WTC11 (cell line): ENCODE measurements around the gene RGS12. TPM values are rescaled to one million over a fixed set of nuclear protein-coding genes. Genes with fewer than 3 reads are reported as not detected.
A peak's percentile ranks its signal among the peaks of the same experiment; 100 is the strongest.

Experiments used
- ATAC-seq: fragments of 200-7000 bp; cut with Tn5 transposase; 2 replicates; pipeline ENCODE4 v1.10.0; 2021; ENCODE audit warnings: mild to moderate bottlenecking, moderate library complexity
- CTCF ChIA-PET: fragments of 300-600 bp; sonication (Branson Sonifier 250); formaldehyde crosslinking; loops from one replicate; lab custom pipeline; 2021; ENCODE audit warnings: antibody characterized with exemption; lab: Charles Lee
- POLR2A ChIA-PET: fragments of 350-600 bp; sonication (Branson Sonifier 250); formaldehyde crosslinking; loops from one replicate; lab custom pipeline; 2021; ENCODE audit warnings: antibody characterized with exemption; lab: Charles Lee
- DNase-seq: peaks from one replicate; pipeline ENCODE4 v3.0.0; 2021; ENCODE audit warnings: low spot score
- H3K27ac Mint-ChIP-seq: 2 replicates; pipeline ENCODE4 v1.8.0; 2021; ENCODE audit warnings: mixed read lengths
- H3K27me3 Mint-ChIP-seq: 2 replicates; pipeline ENCODE4 v1.8.0; 2021; ENCODE audit warnings: low read depth, mild to moderate bottlenecking, moderate library complexity, mixed read lengths
- H3K36me3 Mint-ChIP-seq: 2 replicates; pipeline ENCODE4 v1.8.0; 2021; ENCODE audit warnings: mixed read lengths
- H3K4me1 Mint-ChIP-seq: 2 replicates; pipeline ENCODE4 v1.8.0; 2022; ENCODE audit warnings: mixed read lengths
- H3K4me3 Mint-ChIP-seq: 2 replicates; pipeline ENCODE4 v1.8.0; 2021; ENCODE audit warnings: mild to moderate bottlenecking, moderate library complexity, mixed read lengths
- H3K9me3 Mint-ChIP-seq: 2 replicates; pipeline ENCODE4 v1.8.0; 2021; ENCODE audit warnings: mixed read lengths
- CREM ChIP-seq: sonication (generic); formaldehyde crosslinking; IDR thresholded peaks from 2 replicates; pipeline ENCODE4 v1.8.1; 2022; ENCODE audit warnings: mild to moderate bottlenecking, missing genetic modification reagents, moderate library complexity
- EMX1 ChIP-seq: fragments of 250-450 bp; sonication (Bioruptor Pico); IDR thresholded peaks from 2 replicates; pipeline ENCODE4 v1.8.0; 2021; ENCODE audit warnings: mild to moderate bottlenecking
- ESRRA ChIP-seq: sonication (generic); formaldehyde crosslinking; IDR thresholded peaks from 2 replicates; pipeline ENCODE4 v1.8.1; 2022; ENCODE audit warnings: mild to moderate bottlenecking, missing genetic modification reagents, borderline replicate concordance
- FOXP1 ChIP-seq: sonication (generic); formaldehyde crosslinking; IDR thresholded peaks from 2 replicates; pipeline ENCODE4 v1.8.0; 2022; ENCODE audit warnings: missing genetic modification reagents, mild to moderate bottlenecking, moderate library complexity, borderline replicate concordance
- GABPB1 ChIP-seq: sonication (generic); formaldehyde crosslinking; IDR thresholded peaks from 2 replicates; pipeline ENCODE4 v1.8.1; 2023; ENCODE audit warnings: mild to moderate bottlenecking, missing genetic modification reagents
- NFATC4 ChIP-seq: fragments of 250-450 bp; sonication (Bioruptor Pico); IDR thresholded peaks from 2 replicates; pipeline ENCODE4 v1.9.0; 2021; ENCODE audit warnings: mild to moderate bottlenecking
- NR2C2 ChIP-seq: sonication (generic); formaldehyde crosslinking; IDR thresholded peaks from 2 replicates; pipeline ENCODE4 v1.8.0; 2022; ENCODE audit warnings: mild to moderate bottlenecking, missing genetic modification reagents
- OVOL2 ChIP-seq: fragments of 250-450 bp; sonication (Bioruptor Pico); IDR thresholded peaks from 2 replicates; pipeline ENCODE4 v1.9.0; 2021; ENCODE audit warnings: mild to moderate bottlenecking, borderline replicate concordance
- PRRX2 ChIP-seq: fragments of 250-450 bp; sonication (Bioruptor Pico); IDR thresholded peaks from 2 replicates; pipeline ENCODE4 v1.8.0; 2021; ENCODE audit warnings: mild to moderate bottlenecking
- RORB ChIP-seq: fragments of 250-450 bp; sonication (Bioruptor Pico); IDR thresholded peaks from 2 replicates; pipeline ENCODE4 v1.9.0; 2021; ENCODE audit warnings: mild to moderate bottlenecking
- SMAD3 ChIP-seq: sonication (generic); formaldehyde crosslinking; IDR thresholded peaks from 2 replicates; pipeline ENCODE4 v1.8.0; 2022; ENCODE audit warnings: missing genetic modification reagents, mild to moderate bottlenecking, borderline replicate concordance
- SMAD4 ChIP-seq: sonication (generic); formaldehyde crosslinking; IDR thresholded peaks from 2 replicates; pipeline ENCODE4 v1.8.0; 2022; ENCODE audit warnings: mild to moderate bottlenecking, missing genetic modification reagents
- SOX15 ChIP-seq: fragments of 250-450 bp; sonication (Bioruptor Pico); IDR thresholded peaks from 2 replicates; pipeline ENCODE4 v1.9.0; 2021; ENCODE audit warnings: mild to moderate bottlenecking
- ZNF396 ChIP-seq: fragments of 250-450 bp; sonication (Bioruptor Pico); IDR thresholded peaks from 2 replicates; pipeline ENCODE4 v1.8.0; 2021; ENCODE audit warnings: mild to moderate bottlenecking, moderate library complexity, borderline replicate concordance
- total RNA-seq: library from RNA; stranded (reverse); gene quantifications from 3 replicates; pipeline ENCODE4 v1.2.3, GENCODE V29; 2021
- TF ChIP-seq, protein P1 (sequence below): sonication (generic); formaldehyde crosslinking; IDR thresholded peaks from 2 replicates; pipeline ENCODE4 v1.8.0; 2022; ENCODE audit warnings: mild to moderate bottlenecking, missing genetic modification reagents
- TF ChIP-seq, protein P2 (sequence below): sonication (generic); formaldehyde crosslinking; IDR thresholded peaks from 2 replicates; pipeline ENCODE4 v1.8.0; 2023; ENCODE audit warnings: missing genetic modification reagents
- TF ChIP-seq, protein P3 (sequence below): sonication (generic); formaldehyde crosslinking; IDR thresholded peaks from 2 replicates; pipeline ENCODE4 v1.8.0; 2022; ENCODE audit warnings: mild to moderate bottlenecking, missing genetic modification reagents
- TF ChIP-seq, protein P4 (sequence below): fragments of 250-450 bp; sonication (Bioruptor Pico); IDR thresholded peaks from 2 replicates; pipeline ENCODE4 v2.1.2; 2022; ENCODE audit warnings: mild to moderate bottlenecking, moderate library complexity
- TF ChIP-seq, protein P5 (sequence below): sonication (generic); formaldehyde crosslinking; IDR thresholded peaks from 2 replicates; pipeline ENCODE4 v1.8.1; 2023; ENCODE audit warnings: mild to moderate bottlenecking, missing genetic modification reagents, borderline replicate concordance
- TF ChIP-seq, protein P6 (sequence below): fragments of 250-450 bp; sonication (Bioruptor Pico); IDR thresholded peaks from 2 replicates; pipeline ENCODE4 v1.8.0; 2021; ENCODE audit warnings: mild to moderate bottlenecking

The RGS12 gene
- total RNA-seq, 1 experiment from 2014 or later: 21.0 TPM

DNA sequence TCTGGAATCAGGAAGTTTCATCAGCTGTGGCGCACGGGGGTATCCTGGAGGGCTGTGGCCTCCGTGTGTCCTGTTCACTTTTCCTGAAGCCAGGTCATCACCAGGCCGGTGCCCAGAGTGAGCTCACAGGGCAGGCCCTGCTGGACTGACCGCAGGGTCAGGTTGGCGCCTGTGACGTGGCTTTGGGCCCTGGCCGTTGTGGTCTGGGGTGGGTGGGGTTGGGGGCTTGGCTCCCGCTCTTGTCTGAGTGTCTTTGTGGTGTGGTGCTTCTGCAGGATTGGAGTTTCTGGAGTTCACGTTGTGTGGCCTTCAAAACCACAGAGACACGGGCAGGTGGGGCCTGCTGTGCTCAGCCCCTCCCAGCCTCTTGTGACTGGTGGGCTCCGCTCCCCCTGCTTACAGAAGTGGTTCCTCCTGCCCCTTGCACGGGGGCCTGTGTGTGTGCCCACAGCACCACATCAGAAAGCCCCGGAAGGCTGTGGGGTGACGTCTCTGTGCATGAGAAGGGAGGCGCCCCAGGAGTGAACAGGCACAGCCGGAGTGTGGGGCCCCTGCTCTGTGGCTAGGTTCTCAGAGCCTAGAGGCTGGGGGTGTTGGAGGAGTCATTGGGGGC lies 9.5 kb downstream of the RGS12 start:
- Mint-ChIP-seq H3K36me3 (no peaks in the 10 kb centered on the region), H3K9me3 (no peaks in the 10 kb centered on the region), H3K27ac (peak overlapping the region; percentile 68), H3K27me3 (no peaks in the 10 kb centered on the region), H3K4me1 (peaks cover 45% of the 10 kb centered on the region), H3K4me3 (no peak overlapping the region)
- POLR2A ChIA-PET: no interaction called here
- CTCF ChIA-PET: interaction anchor here (0.6 kb wide), 1 partner anchor 178 kb away, joined by 4 read pairs; no protein-coding TSS in a partner anchor
- no peak for DNase-seq
- peak; percentile 65 for TF ChIP-seq GABPB1
- TF ChIP-seq, protein P1, sequence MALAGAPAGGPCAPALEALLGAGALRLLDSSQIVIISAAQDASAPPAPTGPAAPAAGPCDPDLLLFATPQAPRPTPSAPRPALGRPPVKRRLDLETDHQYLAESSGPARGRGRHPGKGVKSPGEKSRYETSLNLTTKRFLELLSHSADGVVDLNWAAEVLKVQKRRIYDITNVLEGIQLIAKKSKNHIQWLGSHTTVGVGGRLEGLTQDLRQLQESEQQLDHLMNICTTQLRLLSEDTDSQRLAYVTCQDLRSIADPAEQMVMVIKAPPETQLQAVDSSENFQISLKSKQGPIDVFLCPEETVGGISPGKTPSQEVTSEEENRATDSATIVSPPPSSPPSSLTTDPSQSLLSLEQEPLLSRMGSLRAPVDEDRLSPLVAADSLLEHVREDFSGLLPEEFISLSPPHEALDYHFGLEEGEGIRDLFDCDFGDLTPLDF (CRISPR knock-in tag): no peak
- no peak for ATAC-seq

DNA sequence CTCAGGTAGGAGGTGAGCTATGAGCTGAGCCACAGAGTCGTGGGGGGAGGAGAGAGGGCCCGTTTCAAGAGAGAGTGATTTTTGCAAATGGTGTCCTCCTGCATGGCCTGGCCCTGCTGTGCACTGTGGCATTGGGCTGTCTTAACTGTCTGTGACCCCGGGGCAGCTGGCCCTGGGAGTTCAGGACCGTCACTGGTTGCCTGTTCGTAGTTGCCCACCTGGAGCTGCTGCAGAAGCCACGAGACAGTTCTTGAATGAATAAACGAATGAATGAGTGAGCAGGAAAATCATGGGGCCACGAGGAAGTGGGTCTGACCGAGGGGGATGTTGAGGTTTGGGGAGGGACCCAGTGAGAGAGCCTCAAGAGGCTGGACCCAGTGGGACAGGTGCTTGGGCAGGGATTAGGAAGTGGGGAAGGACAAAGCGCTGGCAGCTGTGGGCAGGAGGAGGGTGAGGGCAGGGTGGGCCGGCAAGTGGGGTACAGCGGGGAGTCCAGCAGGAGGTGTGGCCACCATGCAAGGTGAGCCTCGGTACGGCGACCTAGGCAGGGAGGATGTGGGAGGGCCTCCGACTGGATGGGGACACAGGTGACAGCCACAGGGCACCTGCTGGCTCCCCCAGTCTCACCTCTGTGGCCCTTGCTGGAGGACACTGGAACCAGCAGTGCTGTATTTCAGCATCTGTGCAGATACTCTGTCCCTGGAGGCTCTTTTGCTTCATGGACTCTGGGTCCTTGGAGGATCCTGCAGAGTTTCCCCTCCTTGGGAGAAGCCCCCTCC lies 10.2 kb downstream of the RGS12 start:
- H3K4me1 Mint-ChIP-seq: peaks cover 44% of the 10 kb centered on the region
- no peaks in the 10 kb centered on the region for H3K36me3 Mint-ChIP-seq
- DNase-seq: peak; percentile 16
- CTCF ChIA-PET: interaction anchor here (1.1 to 8.1 kb wide), 3 partner anchors 15 to 64 kb away, joined by 4 to 85 read pairs (median 6); no protein-coding TSS in a partner anchor
- no peak overlapping the region for H3K4me3 Mint-ChIP-seq
- H3K27me3 Mint-ChIP-seq: no peaks in the 10 kb centered on the region
- ATAC-seq: no peak; the same call in 1 of the 2 replicates
- POLR2A ChIA-PET: no interaction called here
- TF ChIP-seq, protein P2, sequence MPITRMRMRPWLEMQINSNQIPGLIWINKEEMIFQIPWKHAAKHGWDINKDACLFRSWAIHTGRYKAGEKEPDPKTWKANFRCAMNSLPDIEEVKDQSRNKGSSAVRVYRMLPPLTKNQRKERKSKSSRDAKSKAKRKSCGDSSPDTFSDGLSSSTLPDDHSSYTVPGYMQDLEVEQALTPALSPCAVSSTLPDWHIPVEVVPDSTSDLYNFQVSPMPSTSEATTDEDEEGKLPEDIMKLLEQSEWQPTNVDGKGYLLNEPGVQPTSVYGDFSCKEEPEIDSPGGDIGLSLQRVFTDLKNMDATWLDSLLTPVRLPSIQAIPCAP (CRISPR knock-in tag): no peak
- TF ChIP-seq NFATC4 (CRISPR knock-in tag) (no peak), RORB (CRISPR knock-in tag) (no peak)
- no peak overlapping the region; the same call in 1 of the 2 replicates for H3K27ac Mint-ChIP-seq
- no peaks in the 10 kb centered on the region for H3K9me3 Mint-ChIP-seq

DNA sequence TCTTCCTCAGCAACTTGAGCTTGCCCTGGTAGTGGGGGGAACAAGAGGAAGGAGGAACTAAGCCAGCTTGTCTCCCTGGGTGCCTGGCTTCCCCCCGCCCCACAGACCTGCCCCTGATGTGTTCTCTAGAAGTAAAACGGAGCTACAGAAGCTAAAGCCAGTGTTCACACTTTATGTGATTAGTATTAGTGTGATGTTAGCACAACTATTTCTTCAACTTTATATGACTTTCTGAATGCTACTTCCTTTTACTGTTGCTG lies 10.7 kb downstream of the RGS12 start:
- DNase-seq (no peak), ATAC-seq (no peak)
- Mint-ChIP-seq H3K4me3 (no peak overlapping the region), H3K4me1 (peaks cover 49% of the 10 kb centered on the region), H3K27ac (no peak overlapping the region), H3K9me3 (no peaks in the 10 kb centered on the region), H3K36me3 (no peaks in the 10 kb centered on the region), H3K27me3 (no peaks in the 10 kb centered on the region)
- POLR2A ChIA-PET: no interaction called here
- CTCF ChIA-PET: interaction anchor here (1.1 to 8.1 kb wide), 3 partner anchors 15 to 63 kb away, joined by 4 to 85 read pairs (median 6); no protein-coding TSS in a partner anchor
- no peak for TF ChIP-seq OVOL2 (CRISPR knock-in tag)
- TF ChIP-seq CREM (CRISPR knock-in tag): no peak
- no peak for TF ChIP-seq ESRRA (CRISPR knock-in tag)
- TF ChIP-seq SOX15 (CRISPR knock-in tag): no peak
- no peak for TF ChIP-seq NR2C2 (CRISPR knock-in tag)
- TF ChIP-seq, protein P3, sequence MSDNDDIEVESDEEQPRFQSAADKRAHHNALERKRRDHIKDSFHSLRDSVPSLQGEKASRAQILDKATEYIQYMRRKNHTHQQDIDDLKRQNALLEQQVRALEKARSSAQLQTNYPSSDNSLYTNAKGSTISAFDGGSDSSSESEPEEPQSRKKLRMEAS (CRISPR knock-in tag): no peak
- TF ChIP-seq, protein P4, sequence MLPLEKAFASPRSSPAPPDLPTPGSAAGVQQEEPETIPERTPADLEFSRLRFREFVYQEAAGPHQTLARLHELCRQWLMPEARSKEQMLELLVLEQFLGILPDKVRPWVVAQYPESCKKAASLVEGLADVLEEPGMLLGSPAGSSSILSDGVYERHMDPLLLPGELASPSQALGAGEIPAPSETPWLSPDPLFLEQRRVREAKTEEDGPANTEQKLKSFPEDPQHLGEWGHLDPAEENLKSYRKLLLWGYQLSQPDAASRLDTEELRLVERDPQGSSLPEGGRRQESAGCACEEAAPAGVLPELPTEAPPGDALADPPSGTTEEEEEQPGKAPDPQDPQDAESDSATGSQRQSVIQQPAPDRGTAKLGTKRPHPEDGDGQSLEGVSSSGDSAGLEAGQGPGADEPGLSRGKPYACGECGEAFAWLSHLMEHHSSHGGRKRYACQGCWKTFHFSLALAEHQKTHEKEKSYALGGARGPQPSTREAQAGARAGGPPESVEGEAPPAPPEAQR: no peak
- no peak for TF ChIP-seq SMAD3 (CRISPR knock-in tag)
- TF ChIP-seq, protein P5, sequence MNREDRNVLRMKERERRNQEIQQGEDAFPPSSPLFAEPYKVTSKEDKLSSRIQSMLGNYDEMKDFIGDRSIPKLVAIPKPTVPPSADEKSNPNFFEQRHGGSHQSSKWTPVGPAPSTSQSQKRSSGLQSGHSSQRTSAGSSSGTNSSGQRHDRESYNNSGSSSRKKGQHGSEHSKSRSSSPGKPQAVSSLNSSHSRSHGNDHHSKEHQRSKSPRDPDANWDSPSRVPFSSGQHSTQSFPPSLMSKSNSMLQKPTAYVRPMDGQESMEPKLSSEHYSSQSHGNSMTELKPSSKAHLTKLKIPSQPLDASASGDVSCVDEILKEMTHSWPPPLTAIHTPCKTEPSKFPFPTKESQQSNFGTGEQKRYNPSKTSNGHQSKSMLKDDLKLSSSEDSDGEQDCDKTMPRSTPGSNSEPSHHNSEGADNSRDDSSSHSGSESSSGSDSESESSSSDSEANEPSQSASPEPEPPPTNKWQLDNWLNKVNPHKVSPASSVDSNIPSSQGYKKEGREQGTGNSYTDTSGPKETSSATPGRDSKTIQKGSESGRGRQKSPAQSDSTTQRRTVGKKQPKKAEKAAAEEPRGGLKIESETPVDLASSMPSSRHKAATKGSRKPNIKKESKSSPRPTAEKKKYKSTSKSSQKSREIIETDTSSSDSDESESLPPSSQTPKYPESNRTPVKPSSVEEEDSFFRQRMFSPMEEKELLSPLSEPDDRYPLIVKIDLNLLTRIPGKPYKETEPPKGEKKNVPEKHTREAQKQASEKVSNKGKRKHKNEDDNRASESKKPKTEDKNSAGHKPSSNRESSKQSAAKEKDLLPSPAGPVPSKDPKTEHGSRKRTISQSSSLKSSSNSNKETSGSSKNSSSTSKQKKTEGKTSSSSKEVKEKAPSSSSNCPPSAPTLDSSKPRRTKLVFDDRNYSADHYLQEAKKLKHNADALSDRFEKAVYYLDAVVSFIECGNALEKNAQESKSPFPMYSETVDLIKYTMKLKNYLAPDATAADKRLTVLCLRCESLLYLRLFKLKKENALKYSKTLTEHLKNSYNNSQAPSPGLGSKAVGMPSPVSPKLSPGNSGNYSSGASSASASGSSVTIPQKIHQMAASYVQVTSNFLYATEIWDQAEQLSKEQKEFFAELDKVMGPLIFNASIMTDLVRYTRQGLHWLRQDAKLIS (CRISPR knock-in tag): no peak
- TF ChIP-seq SMAD4 (CRISPR knock-in tag): no peak
- no peak for TF ChIP-seq EMX1 (CRISPR knock-in tag)
- TF ChIP-seq, protein P6, sequence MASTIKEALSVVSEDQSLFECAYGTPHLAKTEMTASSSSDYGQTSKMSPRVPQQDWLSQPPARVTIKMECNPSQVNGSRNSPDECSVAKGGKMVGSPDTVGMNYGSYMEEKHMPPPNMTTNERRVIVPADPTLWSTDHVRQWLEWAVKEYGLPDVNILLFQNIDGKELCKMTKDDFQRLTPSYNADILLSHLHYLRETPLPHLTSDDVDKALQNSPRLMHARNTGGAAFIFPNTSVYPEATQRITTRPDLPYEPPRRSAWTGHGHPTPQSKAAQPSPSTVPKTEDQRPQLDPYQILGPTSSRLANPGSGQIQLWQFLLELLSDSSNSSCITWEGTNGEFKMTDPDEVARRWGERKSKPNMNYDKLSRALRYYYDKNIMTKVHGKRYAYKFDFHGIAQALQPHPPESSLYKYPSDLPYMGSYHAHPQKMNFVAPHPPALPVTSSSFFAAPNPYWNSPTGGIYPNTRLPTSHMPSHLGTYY (CRISPR knock-in tag): no peak
- TF ChIP-seq ZNF396 (CRISPR knock-in tag): no peak
- TF ChIP-seq RORB (CRISPR knock-in tag): no peak
- TF ChIP-seq FOXP1 (CRISPR knock-in tag): no peak
- no peak for TF ChIP-seq PRRX2
